HG03045 (cell line): ENCODE measurements around the gene ATXN1.
A peak's percentile ranks its signal among the peaks of the same experiment; 100 is the strongest.

Source experiments
- ATAC-seq: cut with Tn5 transposase; IDR thresholded peaks from one replicate; pipeline ENCODE4 v1.9.1; 2021; ENCODE audit warnings: mild to moderate bottlenecking, moderate library complexity; ENCODE audit not compliant: unreplicated experiment

Gene ATXN1

GRCh38 chr6:16355699-16356446 is 405.4 kb downstream of the ATXN1 start:
- no peak for ATAC-seq

GRCh38 chr6:16355238-16355637 is 406.0 kb downstream of the ATXN1 start:
- ATAC-seq, result no peak

DNA sequence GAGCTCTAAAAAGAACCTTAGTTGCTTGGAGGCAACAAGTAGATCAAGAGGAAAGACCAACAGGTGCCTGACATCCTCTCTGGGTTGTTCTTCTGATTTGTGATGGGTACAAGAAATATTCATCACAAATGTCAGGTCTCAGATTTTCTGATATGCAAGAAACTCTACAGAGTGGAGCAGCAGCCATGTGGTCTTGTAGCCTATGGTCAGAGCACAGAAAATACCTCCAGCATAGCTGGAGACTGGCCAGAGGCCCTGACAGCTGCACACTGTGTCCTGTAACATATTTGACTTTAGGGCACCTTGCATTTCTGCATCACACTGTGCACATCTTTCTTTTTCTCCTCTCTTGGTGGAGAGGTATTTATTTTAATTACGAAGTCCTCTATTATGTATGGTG is 406.6 kb downstream of the ATXN1 start:
- no peak for ATAC-seq

- ATAC-seq, result no peak
Observed at GRCh38 chr6:16352821-16353438, 408.3 kb downstream of the ATXN1 start.

GRCh38 chr6:16352258-16352635 is 409.0 kb downstream of the ATXN1 start:
- no peak for ATAC-seq

DNA sequence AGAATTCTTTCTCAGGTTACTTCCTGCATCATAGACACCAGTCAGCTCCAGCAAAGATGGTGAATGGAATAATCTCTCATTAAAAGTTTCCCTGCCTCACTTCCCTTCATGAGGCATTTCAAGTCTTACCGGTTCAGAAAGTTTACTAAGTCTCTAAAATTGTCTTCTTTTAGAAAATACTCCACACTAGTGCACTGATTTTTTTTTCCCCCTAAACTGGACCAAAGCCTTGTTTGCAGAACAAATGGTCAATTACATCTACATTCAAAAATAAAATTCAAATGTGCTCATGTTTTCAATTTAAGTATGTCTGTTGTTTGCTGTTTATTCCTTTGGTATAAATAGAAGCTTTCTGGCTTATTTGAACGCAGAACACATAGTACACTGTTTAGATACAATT is 411.7 kb downstream of the ATXN1 start:
- no peak for ATAC-seq

DNA sequence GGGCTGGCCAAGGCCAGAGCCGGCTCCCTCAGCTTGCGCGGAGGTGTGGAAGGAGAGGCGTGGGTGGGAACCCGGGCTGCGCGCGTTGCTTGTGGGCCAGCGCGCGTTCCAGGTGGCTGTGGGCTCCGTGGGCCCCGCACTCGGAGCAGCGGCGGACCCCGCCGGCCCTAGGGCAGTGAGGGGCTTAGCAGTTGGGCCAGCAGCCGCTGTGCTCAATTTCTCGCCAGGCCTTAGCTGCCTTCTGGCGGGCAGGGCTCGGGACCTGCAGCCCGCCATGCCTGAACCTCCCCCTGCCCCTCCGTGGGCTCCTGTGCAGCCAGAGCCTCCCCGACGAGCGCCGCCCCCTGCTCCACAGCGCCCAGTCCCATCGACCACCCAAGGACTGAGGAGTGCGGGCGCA is 414.4 kb downstream of the ATXN1 start:
- ATAC-seq, result no peak

DNA sequence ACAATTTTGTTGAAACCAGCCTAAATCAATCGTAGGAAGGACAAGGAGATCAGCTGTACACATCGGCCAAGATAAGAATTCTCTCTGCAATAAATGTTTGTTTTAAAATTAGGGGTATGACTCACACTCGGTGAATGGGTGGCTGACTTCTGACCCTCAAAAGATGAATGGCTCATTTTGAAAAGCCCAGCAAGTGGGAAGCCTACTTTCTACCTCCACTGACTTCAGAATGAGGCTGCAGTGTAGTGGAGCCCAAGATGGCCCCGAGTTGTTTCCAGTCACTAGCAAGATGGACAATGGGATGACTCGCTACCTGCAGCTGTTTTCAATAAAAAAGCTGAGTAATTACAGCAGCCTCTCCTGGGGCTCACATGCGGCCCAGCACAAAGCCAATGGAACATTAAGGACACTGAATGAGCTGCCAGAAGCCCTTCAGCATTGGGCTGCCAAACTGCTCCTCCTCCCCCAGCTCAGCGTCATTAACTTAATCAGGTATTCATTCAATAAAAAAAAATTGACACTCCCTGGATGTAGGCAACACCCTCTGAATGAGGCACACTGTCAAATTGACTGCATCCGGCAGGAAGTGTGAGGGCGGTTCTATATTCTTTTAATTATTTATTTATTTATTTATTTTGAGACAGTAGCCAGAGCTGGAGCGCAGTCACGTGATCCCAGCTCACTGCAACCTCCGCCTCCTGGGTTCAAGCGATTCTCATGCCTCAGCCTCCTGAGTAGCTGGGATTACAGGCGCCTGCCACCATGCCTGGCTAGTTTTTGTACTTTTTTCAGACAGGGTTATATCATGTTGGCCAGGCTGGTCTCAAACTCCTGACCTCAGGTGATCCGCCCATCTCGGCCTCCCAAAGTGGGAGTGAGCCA is 415.6 kb downstream of the ATXN1 start:
- no peak for ATAC-seq

GRCh38 chr6:16344756-16345155 is 416.5 kb downstream of the ATXN1 start:
- ATAC-seq, result no peak

GRCh38 chr6:16343593-16343992 is 417.7 kb downstream of the ATXN1 start:
- no peak for ATAC-seq

GRCh38 chr6:16339265-16339587 is 422.0 kb downstream of the ATXN1 start:
- no peak for ATAC-seq

DNA sequence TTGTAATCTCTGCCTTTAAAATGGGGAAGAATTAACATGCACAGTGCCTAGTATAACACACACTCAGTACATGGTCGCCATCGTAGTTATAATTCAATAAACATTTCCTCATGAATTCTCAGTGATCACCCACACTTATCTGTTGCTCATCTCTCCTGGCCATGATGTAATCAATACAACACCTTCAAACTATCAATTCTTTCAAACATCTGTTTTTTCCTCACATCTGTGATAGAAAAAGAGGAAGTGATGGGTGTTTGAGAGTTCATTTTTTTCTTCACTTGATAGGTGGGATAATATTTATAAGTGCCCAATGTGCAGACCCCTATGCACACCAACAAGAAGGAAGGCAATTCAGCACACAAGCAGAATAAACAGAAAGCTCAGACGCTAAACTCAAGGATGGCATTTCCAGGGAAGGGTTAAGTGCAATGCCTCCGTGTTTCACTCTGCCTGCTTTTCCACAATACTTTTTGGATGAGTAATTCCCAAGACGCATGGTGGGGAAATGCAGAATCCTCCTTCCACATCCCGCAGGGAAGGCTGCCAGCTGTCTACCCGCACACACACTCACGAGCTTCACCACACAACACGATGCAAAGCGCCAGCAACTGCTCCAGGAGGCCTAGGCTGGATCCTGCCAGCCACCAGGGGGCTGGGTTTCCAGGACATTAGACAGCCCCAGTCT is 422.5 kb downstream of the ATXN1 start:
- ATAC-seq, result no peak

DNA sequence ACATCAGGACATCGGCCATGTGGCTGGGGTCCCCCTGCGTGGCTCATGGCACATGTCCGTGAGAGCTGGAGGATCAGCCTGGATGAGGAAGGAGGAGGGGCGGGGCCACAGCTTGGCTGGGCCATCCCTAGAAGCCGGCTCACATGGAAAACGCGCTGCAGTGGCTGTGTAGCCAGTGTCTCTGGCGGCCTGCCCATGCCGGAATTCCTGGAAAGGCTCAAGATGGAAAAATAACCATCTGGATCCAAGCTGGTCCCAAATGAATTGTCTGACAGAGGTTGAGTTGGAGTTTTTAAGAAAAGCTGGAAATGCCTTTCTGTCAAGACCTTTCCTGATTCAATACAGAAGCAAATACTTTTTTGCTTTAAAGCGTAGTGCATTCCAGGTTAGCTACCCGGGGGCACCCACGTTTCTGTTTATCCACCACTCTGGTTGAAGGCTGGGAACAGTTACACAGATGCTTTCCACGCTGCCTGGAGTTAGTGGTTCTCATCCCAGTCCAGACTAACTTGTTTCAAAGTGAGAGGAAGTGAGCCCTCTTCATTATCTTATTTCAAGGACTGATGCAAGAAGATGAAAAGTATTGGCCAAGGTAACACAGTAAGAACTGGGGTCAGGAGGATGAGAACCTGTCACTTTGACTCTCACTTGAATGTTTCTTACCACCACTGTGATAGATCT is 423.8 kb downstream of the ATXN1 start:
- no peak for ATAC-seq

DNA sequence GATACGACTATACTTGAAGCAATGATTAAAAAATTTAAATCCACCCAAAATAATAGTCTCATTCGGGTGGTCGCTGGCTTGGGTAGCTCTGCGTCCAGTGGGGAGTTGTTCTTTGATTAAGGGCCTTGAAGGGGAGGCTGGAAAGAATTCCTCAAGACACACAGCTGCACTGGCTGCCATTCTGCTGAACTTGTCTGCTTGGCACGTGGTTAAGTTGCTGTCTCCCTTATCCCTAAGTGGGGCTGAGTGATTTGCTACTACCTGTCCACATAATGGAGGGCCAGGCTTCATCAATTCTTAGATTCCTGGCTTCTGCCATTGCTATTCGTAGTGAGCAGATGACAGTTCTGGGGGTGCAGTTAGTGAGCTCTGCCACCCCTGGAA is 424.4 kb downstream of the ATXN1 start:
- ATAC-seq, result no peak

DNA sequence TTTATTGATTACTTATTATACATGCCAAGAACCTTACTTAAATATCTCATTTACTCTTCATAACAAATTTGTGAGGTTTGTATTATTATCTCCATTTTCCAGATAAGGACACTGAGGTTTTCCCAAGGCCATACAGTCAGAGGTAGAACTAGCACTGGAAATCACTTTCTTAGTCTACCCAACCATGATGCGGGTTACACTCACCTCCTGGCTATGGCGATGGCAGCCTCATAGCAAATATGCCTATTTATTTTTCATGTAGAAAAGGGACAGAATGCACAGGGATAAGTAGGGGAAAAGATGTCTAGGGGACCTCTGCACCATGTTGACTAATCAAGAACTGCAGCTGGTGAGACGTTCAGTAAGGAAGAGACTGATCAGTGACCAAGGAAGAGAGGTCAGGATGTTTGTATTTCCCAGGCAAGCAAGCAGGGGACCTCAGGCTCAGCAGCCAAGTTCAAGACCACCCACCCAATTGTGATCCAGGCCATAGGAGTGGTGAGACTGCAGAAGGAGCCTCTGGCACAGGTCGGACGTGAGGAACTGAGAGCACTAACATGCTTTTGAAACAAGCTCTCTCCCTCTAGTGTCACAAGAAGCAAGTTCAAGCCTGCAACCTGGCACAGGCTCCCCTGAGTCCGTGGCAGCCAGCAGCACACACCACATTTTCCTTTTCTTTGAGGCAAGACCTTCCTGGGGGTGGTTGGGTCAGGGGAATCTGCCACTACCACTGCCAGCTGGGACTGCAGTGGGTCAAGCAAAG is 425.0 kb downstream of the ATXN1 start:
- ATAC-seq, result no peak

- ATAC-seq, result no peak
Observed at GRCh38 chr6:16335176-16335575, 426.1 kb downstream of the ATXN1 start.

DNA sequence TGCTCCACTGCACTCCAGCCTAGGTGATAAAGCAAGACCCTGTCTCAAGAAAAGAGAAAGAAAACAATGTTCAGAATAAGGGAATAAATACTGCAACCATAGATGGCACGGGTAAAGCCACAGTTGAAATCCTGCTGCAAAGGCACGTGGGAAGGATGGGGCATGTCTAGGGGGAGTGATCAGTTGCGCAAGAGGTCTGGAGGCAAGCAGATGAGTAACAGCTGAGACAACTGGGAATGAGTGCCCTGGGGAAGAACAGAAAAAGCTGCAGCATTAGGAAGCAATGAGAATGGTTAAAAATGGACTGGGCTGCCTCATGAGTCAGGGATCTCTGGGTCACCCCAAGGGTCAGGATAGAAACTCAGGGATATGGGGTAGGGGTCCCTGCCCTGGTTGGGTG is 426.6 kb downstream of the ATXN1 start:
- ATAC-seq, result no peak

- ATAC-seq, result no peak
Observed at GRCh38 chr6:16333580-16333979, 427.7 kb downstream of the ATXN1 start.

- peak; percentile 87 for ATAC-seq
Observed at GRCh38 chr6:16332175-16332542, 429.1 kb downstream of the ATXN1 start.
